Stimulated activated CD4-positive, alpha-beta T cell treated with anti-CD3 and anti-CD28 coated beads, Interleukin-1b, Interleukin-23, amount 100 ng/mL, for 24 hours (primary cell): Measurements from ENCODE around the gene KATNAL1.

Experiments used
- DNase-seq, 4 experiments: peaks; one replicate each; pipeline ENCODE4 v3.0.0-alpha.2; 2020; ENCODE audit warnings: low read depth in 4 of 4, low spot score in 1 of 4

KATNAL1 gene

DNA sequence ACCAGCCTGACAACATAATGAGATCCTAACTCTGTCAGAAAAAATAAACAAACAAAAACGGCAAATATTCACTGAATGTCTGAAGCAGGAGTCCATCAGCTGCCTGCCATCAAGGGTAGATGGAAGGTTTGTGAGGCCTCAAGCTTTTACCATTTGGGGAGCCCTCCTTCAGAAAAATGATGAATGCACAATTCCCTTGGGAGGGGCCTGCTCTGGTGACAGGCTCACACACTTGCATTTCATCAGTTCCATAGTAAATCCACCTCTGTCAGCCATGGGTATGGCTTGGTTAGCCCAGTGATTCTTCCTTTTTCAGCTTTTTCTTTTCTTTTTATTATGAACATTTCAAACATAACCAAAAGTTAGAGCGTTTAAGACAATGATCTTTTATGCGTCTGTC, 26.3 kb upstream of the KATNAL1 start:
- no peak for DNase-seq

DNA sequence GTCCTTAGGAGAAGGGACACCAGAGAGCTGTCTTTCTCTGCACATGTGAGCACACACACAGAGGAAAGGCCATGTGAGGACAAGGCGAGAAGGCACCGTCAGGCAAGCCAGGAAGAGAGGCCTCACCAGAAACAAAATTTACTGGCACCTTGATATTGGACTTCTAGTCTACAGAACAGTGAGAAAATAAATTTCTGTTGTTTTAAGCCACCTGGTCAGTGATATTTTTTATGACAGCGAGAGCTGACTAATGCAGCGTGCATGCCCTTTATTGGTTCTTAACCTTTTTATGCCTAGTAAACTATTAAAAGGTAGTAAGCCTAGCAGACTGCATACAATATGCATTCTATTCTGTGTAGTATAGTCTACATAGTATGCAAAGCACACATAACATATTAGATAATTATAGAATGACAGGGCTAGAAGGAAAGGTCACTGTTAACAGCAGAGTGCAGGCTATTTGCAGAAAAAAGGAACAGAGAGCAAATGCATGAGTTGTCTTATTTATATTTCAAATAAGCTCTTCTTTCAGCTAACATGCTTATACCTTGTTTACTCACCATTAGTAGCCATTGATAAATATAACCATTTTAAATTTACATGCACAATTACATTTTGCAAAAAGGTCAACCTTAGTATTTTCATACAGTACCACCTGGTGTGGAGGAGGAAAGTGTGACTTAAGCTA, 25.2 kb upstream of the KATNAL1 start:
- no peak for DNase-seq

DNA sequence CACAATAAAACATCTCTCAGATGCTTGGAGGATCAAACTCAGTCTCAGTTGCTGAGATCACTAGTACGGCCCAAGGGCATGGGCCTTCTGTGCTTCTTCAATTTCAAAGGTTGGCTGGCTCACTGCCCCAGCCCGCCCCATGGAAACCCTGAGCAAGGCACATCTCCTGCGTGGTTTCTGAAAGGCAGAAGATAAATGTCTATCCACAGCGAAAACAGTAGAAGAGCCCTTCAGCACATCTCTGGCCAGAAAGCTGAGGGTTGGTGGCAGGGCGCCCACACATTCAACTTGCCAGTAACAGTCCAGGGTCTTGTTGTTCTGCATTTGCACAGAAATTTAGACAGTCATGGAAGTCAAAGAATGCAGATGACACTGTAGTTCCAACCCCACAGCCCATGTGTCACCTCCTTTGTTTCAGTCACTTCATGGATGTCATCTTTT, 24.0 kb upstream of the KATNAL1 start:
- no peak for DNase-seq

DNA sequence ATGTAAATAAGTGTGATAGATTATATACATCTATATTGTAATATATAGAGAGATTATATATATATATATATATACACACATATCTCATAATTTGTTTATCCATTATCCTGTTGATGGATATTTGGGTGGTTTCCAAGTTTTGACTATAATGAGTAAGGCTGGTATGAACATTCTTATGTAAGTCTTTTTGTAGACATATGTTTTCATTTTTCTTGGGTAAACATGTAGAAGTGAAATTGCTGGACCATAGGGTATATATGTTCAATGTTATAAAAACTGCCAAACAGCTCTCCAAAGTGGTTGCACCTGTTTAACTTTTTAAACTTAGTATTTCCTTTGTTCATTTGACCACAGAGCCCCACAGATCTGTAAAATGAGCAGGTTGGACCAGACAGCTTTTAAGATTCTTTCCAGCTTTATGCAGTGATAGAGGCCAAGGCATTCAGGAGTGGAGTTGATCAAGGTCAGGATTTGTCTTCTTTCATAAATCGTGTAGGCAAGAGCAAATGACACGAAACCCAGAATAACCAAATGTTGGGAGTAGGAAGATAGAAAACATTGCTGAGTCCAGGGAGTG, 21.7 kb upstream of the KATNAL1 start:
- no peak for DNase-seq

GRCh38 chr13:30325668-30326067, 18.3 kb upstream of the KATNAL1 start:
- DNase-seq = no peak

- no peak for DNase-seq
Measured at GRCh38 chr13:30323524-30323923, 16.2 kb upstream of the KATNAL1 start.

GRCh38 chr13:30322428-30322827, 15.1 kb upstream of the KATNAL1 start:
- DNase-seq = no peak

DNA sequence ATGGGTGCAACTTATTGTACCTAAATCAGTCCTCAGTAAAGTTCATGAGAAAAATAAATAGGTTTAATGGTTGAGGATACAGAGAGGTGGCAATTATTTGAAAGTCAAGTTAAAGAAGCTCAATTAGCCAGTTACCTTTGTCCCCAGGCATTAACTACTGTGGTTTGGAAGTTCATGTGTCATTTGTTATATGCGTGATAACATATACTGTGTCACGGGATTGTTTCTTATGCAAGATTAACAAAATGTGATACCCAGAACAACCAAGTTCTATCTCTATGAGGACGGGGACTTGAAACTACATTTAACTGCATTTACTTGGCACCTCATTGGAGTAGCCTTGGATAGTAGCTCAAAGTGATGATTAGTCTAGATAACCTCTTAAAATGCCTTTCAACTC, 13.9 kb upstream of the KATNAL1 start:
- no peak for DNase-seq

GRCh38 chr13:30319655-30320054, 12.3 kb upstream of the KATNAL1 start:
- DNase-seq = no peak

GRCh38 chr13:30319130-30319529, 11.8 kb upstream of the KATNAL1 start:
- no peak for DNase-seq

- no peak for DNase-seq
Measured at GRCh38 chr13:30318026-30318425, 10.7 kb upstream of the KATNAL1 start.

GRCh38 chr13:30314562-30314961, 7.2 kb upstream of the KATNAL1 start:
- no peak for DNase-seq

DNA sequence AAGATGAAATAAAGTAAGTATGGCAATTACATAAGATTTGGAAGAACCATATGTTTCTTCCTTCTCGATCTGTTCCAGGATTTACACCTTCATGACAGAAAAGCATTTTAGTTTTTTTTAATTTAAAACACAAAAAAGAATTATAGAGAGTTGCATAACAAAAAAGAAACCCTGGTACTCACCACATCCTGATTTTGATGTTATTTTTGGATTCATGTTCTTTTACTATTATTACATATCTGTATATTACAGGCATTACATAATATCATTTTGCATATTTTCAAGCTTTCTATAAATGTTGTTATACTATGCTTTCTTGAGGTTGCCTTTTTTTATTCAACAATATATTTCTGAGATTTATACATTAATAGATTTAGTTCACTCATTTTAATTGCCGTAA, 6.7 kb upstream of the KATNAL1 start:
- DNase-seq = no peak

DNA sequence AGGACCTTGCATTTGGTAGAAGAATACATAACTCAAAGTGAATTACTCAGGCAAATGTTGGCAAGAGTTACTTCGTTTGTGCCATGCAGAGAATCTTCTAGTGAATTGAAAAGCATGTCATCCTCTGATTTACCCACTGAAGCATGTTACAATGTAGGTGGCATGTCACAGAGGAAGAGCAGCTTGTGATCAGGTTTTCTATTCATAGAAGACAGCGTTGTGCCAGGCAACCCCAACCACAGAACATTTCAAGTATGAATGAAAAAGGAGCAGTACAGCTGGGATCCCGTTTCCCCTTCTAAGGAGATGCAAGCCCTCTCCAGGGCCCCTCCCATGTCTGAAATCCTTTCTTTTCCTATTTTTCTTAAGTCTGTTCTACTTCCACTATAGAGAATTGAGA, 6.0 kb upstream of the KATNAL1 start:
- no peak for DNase-seq

- no peak for DNase-seq
Measured at GRCh38 chr13:30312904-30313303, 5.6 kb upstream of the KATNAL1 start.

DNA sequence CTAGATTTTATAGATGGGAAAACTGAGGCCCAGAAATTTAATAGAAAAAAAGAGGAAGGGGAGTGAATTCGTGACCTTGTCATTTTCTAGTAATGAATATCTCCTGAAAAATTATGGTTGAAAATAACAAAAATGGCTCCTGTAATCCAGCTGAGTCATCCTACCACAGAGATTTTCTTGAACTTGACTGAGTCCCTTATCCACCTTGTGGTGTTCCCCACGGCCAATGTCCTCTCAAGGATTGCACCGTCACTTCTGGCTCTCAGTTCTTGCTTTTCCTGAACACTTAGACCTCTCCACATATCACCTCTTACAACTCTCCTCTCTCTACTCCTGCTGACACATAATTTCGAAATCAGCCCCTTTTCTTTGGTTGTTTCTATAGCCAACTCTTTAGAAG, 1.2 kb upstream of the KATNAL1 start:
- DNase-seq = no peak

DNA sequence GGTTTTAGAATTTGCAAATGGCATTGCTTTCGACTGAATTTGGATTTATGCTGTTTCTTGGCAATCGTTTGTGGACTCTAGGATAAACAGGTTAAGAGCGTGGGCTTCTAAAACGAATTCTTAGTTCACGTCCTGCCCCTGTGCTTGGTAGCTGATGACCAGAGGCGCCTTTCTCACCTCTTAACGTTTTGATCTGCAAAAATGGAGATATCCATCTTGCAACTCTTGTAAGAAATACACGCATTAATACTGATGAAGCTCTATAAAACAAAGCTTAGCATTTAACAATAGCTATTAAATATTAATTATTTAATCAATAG, 580 bp upstream of the KATNAL1 start:
- DNase-seq = no peak

DNA sequence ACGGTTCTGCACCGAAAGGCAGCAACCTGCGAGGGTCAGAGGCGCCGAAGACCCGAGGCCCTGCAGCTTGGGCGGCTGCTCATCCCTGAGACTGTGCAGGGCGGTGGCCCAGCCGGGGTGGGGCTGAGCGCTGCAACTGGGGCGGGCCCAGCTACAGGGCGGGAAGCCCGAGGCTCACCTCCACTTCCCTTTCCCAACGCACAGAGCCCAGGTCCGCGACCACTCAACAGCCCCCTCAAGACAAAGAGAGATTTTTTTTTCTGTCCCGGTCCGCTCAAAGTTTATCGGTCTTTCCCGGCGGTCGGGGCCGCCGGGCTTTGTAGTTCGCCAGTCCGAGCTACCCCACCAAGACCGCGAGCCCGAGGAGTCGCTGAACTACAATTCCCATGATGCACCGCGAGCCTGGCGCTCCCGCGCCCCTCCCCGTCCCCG, 573 bp downstream of the KATNAL1 start:
- DNase-seq = peak; percentile 84 to 90 (median 86)

DNA sequence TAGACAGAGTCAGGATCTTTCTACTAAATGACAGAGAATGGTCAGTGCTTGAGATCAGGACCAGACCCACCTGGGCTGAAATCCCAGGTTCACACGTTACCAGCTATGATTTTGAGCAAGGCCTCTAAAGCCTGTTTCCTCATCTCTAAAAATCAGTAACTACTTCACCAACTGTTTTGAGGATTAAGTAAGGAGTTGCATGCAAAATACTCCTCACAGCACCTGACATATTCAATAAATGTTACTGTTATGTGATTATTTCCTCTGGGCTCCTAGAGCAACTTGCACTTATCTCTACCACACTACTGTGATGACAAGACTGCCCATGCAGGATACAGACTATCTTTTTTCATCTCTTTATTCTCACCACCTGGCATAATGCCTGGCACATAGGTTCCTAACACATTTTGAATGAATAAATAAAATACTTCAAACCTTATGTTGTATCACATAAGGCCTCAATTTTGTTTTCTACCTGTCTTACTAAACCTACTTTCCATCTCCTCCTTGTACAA, 1.8 kb downstream of the KATNAL1 start:
- DNase-seq = no peak

DNA sequence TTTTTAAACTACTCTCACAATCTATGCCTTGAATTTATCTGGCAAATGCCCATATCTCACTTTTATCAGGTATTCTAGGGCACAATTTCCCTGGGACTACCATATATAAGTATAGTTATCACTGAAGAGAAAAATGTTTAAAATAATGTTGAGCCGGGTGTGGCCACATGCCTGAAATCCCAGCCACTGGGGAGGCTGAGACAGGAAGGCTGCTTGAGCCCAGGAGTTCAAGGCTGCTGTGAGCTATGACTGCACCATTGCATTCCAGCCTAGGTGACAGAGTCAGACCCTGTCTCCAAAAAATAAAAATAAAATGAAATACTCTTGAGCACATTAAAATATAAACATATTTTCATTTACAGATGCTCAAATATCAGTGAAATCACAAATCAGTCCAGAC, 4.1 kb downstream of the KATNAL1 start:
- no peak for DNase-seq

DNA sequence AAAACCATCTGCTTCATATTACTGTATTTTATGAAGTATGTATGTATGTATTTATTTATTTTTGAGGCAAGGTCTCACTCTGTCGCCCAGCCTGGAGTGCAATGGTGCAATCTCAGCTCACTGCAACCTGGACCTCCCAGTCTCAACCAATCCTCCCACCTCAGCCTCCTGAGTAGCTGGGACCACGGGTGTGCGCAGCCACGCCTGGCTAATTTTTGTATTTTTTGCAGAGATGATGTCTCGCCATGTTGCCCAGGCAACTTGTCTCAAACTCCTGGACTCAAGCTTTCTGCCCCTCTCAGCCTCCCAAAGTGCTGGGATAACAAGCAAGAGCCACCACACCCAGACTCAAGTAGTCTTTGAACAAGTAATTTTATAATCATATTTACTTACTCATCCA, 5.5 kb downstream of the KATNAL1 start:
- DNase-seq = no peak

GRCh38 chr13:30300596-30300995, 6.8 kb downstream of the KATNAL1 start:
- no peak for DNase-seq

DNA sequence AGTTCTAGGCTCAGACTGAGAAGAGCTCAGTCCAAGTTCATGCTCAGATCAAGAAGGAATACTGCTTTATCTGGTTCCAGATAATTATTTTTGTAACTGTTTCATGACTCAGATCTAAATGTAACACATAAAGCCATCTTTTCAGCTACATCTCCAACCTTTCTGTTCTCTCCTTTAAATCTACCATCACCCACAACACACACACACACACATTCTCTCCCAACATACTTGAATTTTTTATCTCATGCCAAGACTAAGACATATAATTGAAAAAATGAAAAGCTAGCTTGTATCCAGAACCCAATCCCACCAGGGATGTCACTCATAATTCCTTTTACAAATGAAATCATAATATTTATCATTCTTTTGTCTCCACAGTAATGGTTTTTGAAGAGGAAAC, 7.6 kb downstream of the KATNAL1 start:
- DNase-seq = no peak
